ENCODE measurements around the gene NEFH. TPM values are rescaled to one million over a fixed set of nuclear protein-coding genes. Genes with fewer than 3 reads are reported as not detected.

The NEFH gene
- total RNA-seq, 3 donors from 2014 or later = 5.8 to 8.3 (median 7.3) TPM

DNA sequence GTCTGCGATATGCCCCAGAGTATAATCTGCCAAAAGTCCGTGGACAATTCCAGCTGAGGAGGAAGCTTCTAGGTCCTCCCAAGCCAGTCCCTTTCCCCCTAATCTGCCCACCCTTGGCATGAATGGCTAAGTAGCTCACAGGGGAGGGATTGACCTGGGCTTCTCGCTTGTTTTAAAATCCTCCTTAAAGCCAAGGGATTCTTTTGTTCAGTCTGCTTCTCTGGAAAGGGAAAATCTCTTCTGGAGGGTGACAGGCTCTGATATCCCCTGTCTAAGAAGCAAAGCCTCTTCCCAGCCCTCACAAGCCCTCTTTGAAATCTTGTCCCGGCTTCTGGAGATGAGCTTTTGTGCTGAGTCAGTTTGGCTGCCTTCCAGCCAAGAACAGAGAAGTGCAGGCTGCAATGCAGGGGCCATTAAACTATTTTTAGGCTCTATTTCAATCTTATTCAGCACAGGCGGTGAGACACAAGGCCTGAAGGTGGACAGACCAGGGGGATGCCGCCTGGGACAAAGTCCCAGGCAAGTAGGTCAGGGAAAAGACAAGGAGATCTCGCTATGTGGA, 23.9 kb downstream of the NEFH start:
- Mint-ChIP-seq H3K4me3 (no peak overlapping the region), H3K9me3 (no peaks in the 10 kb centered on the region), H3K27me3 (ENCODE audit: low read depth) (no peaks in the 10 kb centered on the region), H3K36me3 (ENCODE audit: insufficient read depth) (peaks cover 21% of the 10 kb centered on the region), H3K4me1 (ENCODE audit: low read depth) (no peaks in the 10 kb centered on the region)
- DNase-seq (no peak), ATAC-seq (no peak)

DNA sequence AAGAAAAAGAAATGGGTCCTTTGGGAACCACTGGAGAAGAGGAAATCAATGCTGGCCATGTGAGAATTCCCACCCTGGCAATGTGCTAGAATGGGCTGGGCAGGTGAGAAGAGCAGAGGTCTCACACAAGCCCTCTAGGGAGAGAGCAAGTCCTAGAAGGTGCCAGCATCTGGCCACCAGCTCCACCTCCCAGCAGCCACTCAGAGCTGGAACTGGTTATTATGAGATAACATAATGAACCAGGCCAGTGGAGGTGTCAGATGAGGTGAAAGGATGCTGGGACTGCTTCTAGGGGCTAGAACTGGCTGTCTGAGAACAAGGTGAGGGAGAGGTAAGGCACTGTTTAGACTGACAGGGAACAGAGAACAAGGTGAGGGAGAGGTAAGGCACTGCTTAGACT, 29.3 kb downstream of the NEFH start:
- Mint-ChIP-seq H3K27me3 (ENCODE audit: low read depth) (no peaks in the 10 kb centered on the region), H3K4me1 (ENCODE audit: low read depth) (no peaks in the 10 kb centered on the region), H3K9me3 (no peaks in the 10 kb centered on the region), H3K36me3 (ENCODE audit: insufficient read depth) (peaks cover 30% of the 10 kb centered on the region), H3K4me3 (no peak overlapping the region)
- DNase-seq (no peak), ATAC-seq (no peak)

DNA sequence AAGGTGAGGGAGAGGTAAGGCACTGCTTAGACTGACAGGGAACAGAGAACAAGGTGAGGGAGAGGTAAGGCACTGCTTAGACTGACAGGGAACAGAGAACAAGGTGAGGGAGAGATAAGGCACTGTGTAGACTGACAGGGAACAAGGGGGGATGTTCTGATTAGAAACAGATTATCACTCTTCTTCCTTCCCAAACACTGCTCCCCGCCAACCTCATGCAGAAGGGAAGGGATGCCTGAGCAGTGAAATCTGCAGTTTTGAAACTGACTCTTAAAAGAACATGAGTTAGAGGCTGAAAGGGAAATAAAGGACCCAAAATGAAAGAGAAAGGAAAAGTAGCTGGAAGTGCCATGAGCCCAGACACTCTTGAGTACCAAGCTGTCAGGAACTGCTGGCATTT, 29.8 kb downstream of the NEFH start:
- ATAC-seq = no peak
- H3K4me1 Mint-ChIP-seq (ENCODE audit: low read depth) = no peaks in the 10 kb centered on the region

DNA sequence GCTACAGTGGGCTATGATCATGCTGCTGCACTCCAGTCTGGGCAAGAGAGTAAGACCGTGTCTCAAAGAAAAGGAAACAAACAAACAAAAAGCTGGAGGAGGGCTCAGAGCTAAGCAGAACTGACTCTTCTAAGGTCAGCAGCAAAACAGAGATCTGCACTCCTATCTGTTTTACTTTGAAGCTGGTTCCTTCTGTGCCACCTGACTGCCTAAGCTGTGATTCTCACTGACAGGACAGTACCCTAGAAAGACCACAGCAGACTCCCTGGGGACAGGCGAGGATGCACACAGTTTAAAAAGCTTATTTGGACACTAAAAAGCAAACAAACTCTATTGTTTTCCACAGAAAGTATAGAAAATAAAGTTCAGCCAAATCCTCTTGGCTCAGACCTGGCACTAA, 30.5 kb downstream of the NEFH start:
- H3K27me3 Mint-ChIP-seq (ENCODE audit: low read depth) = no peaks in the 10 kb centered on the region
- ATAC-seq = no peak
- no peaks in the 10 kb centered on the region for H3K9me3 Mint-ChIP-seq
- H3K4me3 Mint-ChIP-seq = no peak overlapping the region
- no peak for DNase-seq
- H3K4me1 Mint-ChIP-seq (ENCODE audit: low read depth) = no peaks in the 10 kb centered on the region
- peaks cover 27% of the 10 kb centered on the region for H3K36me3 Mint-ChIP-seq (ENCODE audit: insufficient read depth)

More for the DNA sequence above, 29.8 kb downstream of the NEFH start:
- no peaks in the 10 kb centered on the region for H3K9me3 Mint-ChIP-seq
- no peak for DNase-seq
- no peaks in the 10 kb centered on the region for H3K27me3 Mint-ChIP-seq (ENCODE audit: low read depth)
- H3K36me3 Mint-ChIP-seq (ENCODE audit: insufficient read depth) = peaks cover 30% of the 10 kb centered on the region
- no peak overlapping the region for H3K4me3 Mint-ChIP-seq

DNA sequence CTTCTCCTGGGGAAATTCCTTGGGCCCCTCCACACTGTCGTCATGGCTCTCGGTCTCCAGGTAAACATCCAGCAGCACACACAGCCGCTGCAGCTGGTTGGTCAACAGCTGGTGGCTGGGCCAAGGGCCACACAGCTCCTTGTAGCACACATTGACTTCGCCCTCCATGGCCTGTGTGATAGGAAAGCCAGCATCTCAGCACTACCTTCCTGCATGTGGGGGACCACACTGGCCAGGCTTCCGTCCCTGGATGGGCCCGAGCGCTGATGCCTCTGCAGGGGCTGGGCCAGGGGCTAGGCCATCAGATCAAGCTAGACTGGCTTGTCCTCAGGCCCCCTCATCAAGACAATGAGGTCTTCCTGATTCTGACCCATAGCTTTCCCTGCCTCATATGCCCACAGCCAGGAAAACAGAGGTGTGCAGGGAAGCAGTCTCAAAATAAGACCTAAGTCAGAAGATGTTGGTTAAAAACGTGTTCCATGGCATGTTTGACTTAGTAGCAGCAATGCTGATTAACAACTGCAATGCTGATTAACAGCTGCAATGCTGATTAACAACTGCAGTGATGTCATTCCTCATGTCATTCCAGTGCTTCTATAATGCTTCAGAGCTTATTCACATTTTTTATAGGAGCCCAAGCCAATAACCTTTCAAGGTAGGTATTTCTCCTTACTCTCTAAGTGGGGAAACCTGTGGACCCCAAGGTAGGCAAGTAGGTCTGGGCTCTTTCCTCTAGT, 31.3 kb downstream of the NEFH start:
- Mint-ChIP-seq H3K9me3 (no peaks in the 10 kb centered on the region), H3K27me3 (ENCODE audit: low read depth) (no peaks in the 10 kb centered on the region), H3K36me3 (ENCODE audit: insufficient read depth) (peaks cover 33% of the 10 kb centered on the region), H3K4me3 (no peak overlapping the region), H3K4me1 (ENCODE audit: low read depth) (no peaks in the 10 kb centered on the region)
- DNase-seq = no peak
- ATAC-seq = no peak

DNA sequence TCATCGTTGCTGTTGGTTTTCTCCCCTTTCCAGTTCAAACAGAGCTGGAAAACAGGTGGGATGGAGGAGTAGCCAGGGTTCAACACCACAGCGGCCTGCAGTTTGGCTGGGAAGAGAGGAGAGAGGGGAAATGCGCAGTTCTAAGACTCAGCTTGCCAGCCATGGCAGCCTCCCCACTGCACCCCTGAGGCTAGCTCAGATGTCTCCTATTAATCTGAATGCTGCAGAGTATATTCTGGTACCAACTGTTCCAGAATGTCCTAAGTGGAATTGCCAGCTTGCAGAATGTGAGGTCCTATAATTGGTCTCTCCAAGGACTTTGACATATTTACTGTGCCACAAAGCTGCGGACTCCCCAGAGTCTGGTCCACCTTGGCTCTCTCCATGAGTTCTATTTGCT, 32.0 kb downstream of the NEFH start:
- no peak for DNase-seq
- H3K36me3 Mint-ChIP-seq (ENCODE audit: insufficient read depth) = peaks cover 35% of the 10 kb centered on the region
- no peaks in the 10 kb centered on the region for H3K9me3 Mint-ChIP-seq
- no peaks in the 10 kb centered on the region for H3K4me1 Mint-ChIP-seq (ENCODE audit: low read depth)
- no peak for ATAC-seq
- no peak overlapping the region for H3K4me3 Mint-ChIP-seq
- H3K27me3 Mint-ChIP-seq (ENCODE audit: low read depth) = no peaks in the 10 kb centered on the region

DNA sequence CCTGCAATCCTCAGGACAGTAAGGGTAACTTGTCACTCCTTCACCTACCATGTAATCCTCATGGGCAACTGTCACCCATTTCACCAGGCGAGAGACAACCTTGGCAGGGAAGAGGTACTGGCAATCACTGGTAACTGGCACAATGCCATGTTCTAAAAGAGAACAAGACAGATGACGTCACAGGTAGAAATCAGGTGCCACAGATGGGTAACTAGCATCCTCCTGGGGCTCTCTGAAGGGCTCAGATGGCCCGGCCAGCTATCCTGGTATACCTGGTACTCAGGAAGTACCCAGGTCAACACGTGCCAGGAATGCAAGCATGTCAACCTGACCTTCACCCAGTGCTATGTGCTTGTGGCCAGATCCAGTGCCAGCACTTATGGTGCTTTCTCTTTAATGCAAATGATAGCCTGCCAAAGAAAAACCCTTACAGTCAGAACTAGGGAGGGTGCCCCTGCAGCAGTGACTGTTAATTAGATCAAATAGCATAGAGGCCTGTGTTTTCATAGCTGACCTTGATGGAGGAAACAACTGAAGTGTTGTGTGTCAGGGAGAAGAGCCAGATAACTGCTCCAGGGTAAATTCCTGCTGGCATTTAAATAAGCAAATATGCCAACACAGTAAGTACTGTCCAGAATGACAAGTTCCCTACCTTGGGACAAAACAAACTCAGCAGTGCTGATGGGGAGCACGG, 37.3 kb downstream of the NEFH start:
- ATAC-seq = no peak
- no peak overlapping the region for H3K4me3 Mint-ChIP-seq

DNA sequence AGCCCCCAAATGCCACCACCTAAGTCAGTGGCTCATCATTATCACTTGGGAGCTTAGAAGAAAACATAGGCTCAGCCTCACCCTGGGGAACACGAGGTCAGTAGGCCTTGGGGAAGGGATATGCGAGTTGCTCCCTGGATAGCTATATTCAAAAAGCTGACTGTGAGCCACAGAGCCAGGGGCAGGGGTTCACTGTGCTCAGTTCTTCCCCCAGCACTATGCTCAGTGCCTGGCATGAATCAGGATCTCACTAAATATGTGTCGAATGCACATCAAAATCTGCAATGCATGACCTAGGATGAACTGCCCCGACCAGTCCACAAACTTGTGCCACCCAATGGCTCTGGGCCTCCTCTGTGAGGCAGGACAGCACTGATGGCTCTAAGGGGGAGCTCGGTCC, 38.4 kb downstream of the NEFH start:
- no peaks in the 10 kb centered on the region for H3K4me1 Mint-ChIP-seq (ENCODE audit: low read depth)
- DNase-seq (no peak), ATAC-seq (no peak)
- no peak overlapping the region for H3K4me3 Mint-ChIP-seq
- H3K27me3 Mint-ChIP-seq (ENCODE audit: low read depth) = no peaks in the 10 kb centered on the region
- H3K9me3 Mint-ChIP-seq = no peaks in the 10 kb centered on the region
- peaks cover 44% of the 10 kb centered on the region for H3K36me3 Mint-ChIP-seq (ENCODE audit: insufficient read depth)

More for the DNA sequence above, 37.3 kb downstream of the NEFH start:
- H3K27me3 Mint-ChIP-seq (ENCODE audit: low read depth) = no peaks in the 10 kb centered on the region
- no peaks in the 10 kb centered on the region for H3K9me3 Mint-ChIP-seq
- peaks cover 40% of the 10 kb centered on the region for H3K36me3 Mint-ChIP-seq (ENCODE audit: insufficient read depth)
- no peaks in the 10 kb centered on the region for H3K4me1 Mint-ChIP-seq (ENCODE audit: low read depth)
- no peak for DNase-seq

DNA sequence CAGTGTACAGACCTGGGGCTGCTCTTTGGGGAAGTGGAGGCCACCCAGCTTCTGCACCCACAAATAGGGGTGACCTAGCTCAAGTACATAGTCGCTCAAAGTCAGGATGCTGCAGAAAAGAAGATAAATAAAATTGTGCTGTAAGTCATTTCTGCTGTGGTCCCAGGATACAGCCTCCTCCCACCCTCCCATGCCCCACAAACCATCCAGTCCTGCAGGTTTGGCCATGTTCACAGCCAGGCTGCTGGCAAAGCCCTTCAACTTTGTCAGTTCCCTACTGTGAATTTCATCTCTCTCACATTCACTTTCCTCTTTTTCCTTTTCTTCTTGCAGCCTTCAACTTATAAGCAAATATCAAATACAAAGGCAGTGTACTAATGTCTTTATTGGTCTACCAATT, 40.0 kb downstream of the NEFH start:
- no peak overlapping the region for H3K4me3 Mint-ChIP-seq
- DNase-seq = no peak
- H3K27me3 Mint-ChIP-seq (ENCODE audit: low read depth) = no peaks in the 10 kb centered on the region
- ATAC-seq = no peak
- no peaks in the 10 kb centered on the region for H3K9me3 Mint-ChIP-seq
- H3K36me3 Mint-ChIP-seq (ENCODE audit: insufficient read depth) = peaks cover 51% of the 10 kb centered on the region
- no peaks in the 10 kb centered on the region for H3K4me1 Mint-ChIP-seq (ENCODE audit: low read depth)

DNA sequence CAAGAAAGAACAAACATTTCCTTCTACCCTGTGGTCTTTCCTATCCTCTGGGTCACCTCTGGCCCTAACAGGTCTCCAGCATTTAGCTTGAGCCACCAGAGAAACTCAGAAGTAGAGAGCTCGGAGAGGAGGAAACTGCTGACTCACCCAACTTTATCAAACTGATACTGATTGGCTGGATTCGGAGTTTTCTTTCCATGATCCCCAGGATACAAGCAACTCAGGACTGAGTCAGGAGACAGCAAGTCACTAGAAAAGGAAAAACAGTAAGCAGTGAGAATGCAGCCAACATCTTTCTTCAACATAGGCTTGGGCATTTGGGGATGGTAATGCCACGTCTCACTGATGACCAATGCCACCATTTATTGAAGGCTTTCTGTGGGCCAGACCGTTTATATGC, 40.8 kb downstream of the NEFH start:
- H3K27me3 Mint-ChIP-seq (ENCODE audit: low read depth) = no peaks in the 10 kb centered on the region
- H3K4me3 Mint-ChIP-seq = no peak overlapping the region
- no peaks in the 10 kb centered on the region for H3K9me3 Mint-ChIP-seq
- ATAC-seq = no peak
- DNase-seq = no peak
- peaks cover 52% of the 10 kb centered on the region for H3K36me3 Mint-ChIP-seq (ENCODE audit: insufficient read depth)
- no peaks in the 10 kb centered on the region for H3K4me1 Mint-ChIP-seq (ENCODE audit: low read depth)

DNA sequence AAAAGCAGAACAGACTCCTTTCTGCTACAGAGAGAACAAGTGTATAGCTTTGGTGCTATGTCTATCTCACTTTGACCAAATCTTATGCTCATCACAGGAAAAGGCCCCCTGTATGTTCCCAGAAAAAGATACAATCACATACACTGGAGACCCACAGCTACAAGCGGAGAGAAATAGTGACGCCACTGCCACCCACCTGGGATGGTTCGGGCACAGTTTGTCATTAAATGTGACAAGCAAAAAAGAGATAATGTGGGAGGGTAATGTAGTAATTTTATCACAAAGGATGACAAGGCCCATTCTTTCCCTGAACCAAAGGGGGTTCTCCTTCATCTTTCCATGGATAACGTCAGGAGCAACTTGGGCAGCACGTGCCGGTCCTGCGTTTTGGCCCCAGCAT, 41.5 kb downstream of the NEFH start:
- Mint-ChIP-seq H3K4me3 (no peak overlapping the region), H3K4me1 (ENCODE audit: low read depth) (no peaks in the 10 kb centered on the region), H3K27me3 (ENCODE audit: low read depth) (no peaks in the 10 kb centered on the region), H3K9me3 (no peaks in the 10 kb centered on the region), H3K36me3 (ENCODE audit: insufficient read depth) (peaks cover 46% of the 10 kb centered on the region)
- no peak for DNase-seq
- no peak for ATAC-seq

DNA sequence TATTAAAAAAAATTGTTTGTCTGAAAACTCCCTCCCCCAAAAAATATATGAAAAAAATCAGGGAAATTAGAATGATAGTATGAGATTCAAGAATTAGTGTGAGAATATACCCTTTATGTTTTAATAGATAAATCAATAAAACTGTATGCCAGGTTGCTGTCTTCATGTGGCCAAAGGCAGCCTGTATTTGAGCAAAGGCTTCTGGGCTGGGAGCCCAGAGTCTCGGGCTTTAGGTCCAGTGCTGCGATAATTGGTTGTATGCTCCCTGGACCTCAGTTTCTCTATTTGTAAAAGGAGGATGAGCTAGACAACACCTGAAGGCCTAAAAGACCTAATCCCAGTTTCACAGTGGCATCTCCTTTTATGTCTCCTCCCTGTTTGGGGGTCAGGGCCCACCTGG, 43.7 kb downstream of the NEFH start:
- H3K36me3 Mint-ChIP-seq (ENCODE audit: insufficient read depth) = peaks cover 49% of the 10 kb centered on the region
- H3K4me3 Mint-ChIP-seq = no peak overlapping the region
- H3K27me3 Mint-ChIP-seq (ENCODE audit: low read depth) = no peaks in the 10 kb centered on the region
- H3K9me3 Mint-ChIP-seq = no peaks in the 10 kb centered on the region
- no peak for ATAC-seq
- no peak for DNase-seq
- no peaks in the 10 kb centered on the region for H3K4me1 Mint-ChIP-seq (ENCODE audit: low read depth)

DNA sequence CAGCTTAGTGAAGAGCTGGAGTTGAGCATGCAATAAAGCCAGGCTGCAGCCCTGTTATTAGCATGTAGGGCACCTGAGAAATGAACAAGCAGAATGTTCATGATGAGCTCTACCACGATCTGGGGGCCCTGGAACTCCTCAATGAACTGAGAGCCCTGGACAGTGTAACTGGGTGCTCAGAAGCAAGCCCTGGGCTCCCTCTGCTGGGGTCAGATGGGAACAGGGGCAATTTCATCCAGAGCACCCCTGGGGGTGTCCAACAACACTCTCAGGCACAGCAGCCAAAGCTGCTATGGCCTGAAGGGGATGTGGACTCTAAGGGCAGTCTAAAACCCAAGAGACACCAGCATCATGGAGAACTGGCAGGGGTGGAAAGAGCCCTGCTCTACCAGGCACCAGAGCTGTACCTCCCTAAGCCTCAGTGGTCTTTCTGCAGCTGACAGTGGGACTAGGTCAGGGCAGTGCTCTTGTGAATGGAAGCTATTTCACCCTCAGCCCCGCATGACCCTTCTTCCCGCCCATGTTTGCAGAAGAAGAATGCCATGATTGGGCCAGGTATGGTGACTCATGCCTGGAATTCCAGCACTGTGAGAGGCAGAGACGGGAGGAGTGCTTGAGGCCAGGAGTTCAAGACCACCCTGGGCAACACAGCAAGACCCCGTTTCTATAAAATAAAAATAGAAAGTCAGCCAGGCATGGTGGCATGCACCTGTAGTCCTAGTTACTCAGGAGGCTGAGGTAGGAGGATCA, 44.6 kb downstream of the NEFH start:
- Mint-ChIP-seq H3K4me1 (ENCODE audit: low read depth) (no peaks in the 10 kb centered on the region), H3K4me3 (no peak overlapping the region), H3K36me3 (ENCODE audit: insufficient read depth) (peaks cover 46% of the 10 kb centered on the region), H3K9me3 (no peaks in the 10 kb centered on the region), H3K27me3 (ENCODE audit: low read depth) (no peaks in the 10 kb centered on the region)
- DNase-seq (no peak), ATAC-seq (peak in 1 of 2 donors; percentile 46)

DNA sequence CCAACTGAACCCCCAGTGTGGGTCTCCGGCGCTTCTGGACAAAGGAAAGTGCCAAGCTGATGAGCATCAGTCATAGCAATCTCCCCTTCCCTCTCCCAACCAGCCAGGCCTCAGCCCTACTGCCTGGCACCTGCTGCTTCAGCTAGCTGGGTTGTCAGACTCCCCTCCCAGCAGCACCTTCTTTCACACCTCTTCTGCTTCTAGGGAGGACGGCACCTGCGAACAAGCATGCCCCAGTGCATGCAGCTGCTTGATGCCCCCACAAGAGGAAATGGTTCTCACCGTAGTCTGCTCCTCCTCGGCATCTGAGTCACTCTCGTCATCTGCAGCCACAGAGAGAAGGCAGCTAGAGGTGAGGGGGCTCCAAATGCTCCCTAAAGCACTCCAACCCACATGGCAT, 48.1 kb downstream of the NEFH start:
- H3K4me1 Mint-ChIP-seq (ENCODE audit: low read depth) = no peaks in the 10 kb centered on the region
- no peaks in the 10 kb centered on the region for H3K9me3 Mint-ChIP-seq
- DNase-seq (no peak), ATAC-seq (no peak)
- no peaks in the 10 kb centered on the region for H3K27me3 Mint-ChIP-seq (ENCODE audit: low read depth)
- peaks cover 45% of the 10 kb centered on the region for H3K36me3 Mint-ChIP-seq (ENCODE audit: insufficient read depth)
- no peak overlapping the region for H3K4me3 Mint-ChIP-seq
